SK-N-SH (cell line): Measurements from ENCODE around the gene SOX13. TPM values are rescaled to one million over a fixed set of nuclear protein-coding genes. Genes with fewer than 3 reads are reported as not detected.

Source experiments
- CTCF ChIA-PET: fragments of 300-600, 350-600 bp; formaldehyde crosslinking; extraction: SDS; loops from one replicate; lab custom pipeline; 2021; lab: Yijun Ruan, JAX
- POLR2A ChIA-PET: fragments of 350-600 bp; sonication (Branson Sonifier 250); formaldehyde crosslinking; extraction: SDS; loops from one replicate; lab custom pipeline; 2020; ENCODE audit warnings: antibody characterized with exemption, inconsistent platforms; lab: Yijun Ruan, JAX
- DNase-seq: peaks from one replicate; pipeline ENCODE4 v3.0.0; 2012
- H2AFZ ChIP-seq: fragments of 200-600 bp; sonication (generic); 2 replicates; pipeline ENCODE4 v1.8.1; 2016; ENCODE audit warnings: antibody characterized with exemption, mild to moderate bottlenecking, low read depth
- H3F3A ChIP-seq: fragments of 200-600 bp; sonication (generic); replicated peaks from 2 replicates; pipeline ENCODE3; 2016; ENCODE audit warnings: antibody characterized with exemption, mild to moderate bottlenecking; ENCODE audit not compliant: insufficient read depth
- H3K27ac ChIP-seq, 2 experiments: fragments of 200-500 bp in 1 of 2; fragments of 200-600 bp in 1 of 2; sonication (Bioruptor generic) in 1 of 2; sonication (generic), shearing (Covaris generic) in 1 of 2; 2 replicates each; pipeline versions ENCODE4 v1.5.1 to v1.6.1; 2014 to 2016; ENCODE audit warnings: low read depth in 2 of 2, inconsistent platforms in 1 of 2, low read length in 1 of 2, mild to moderate bottlenecking in 1 of 2, mixed read lengths in 1 of 2
- H3K27me3 ChIP-seq: fragments of 200-600 bp; sonication (generic), shearing (Covaris generic); 2 replicates; pipeline ENCODE4 v1.6.1; 2016; ENCODE audit warnings: mixed run types; ENCODE audit not compliant: insufficient read depth
- H3K36me3 ChIP-seq, 2 experiments: fragments of 200-500 bp in 1 of 2; fragments of 200-600 bp in 1 of 2; sonication (Bioruptor generic) in 1 of 2; sonication (generic) in 1 of 2; replicated peaks in 1 of 2; 2 replicates each; pipeline versions ENCODE3 to v1.5.1; 2014 to 2016; ENCODE audit warnings: low read length in 1 of 2, mild to moderate bottlenecking in 1 of 2; ENCODE audit not compliant: insufficient read depth in 2 of 2, control insufficient read depth in 1 of 2
- H3K4me1 ChIP-seq, 2 experiments: fragments of 200-500 bp in 1 of 2; fragments of 200-600 bp in 1 of 2; sonication (Bioruptor generic) in 1 of 2; sonication (generic), shearing (Covaris generic) in 1 of 2; 2 replicates each; pipeline versions ENCODE4 v1.5.1 to v1.6.1; 2014 to 2016; ENCODE audit warnings: low read depth in 1 of 2, low read length in 1 of 2, mixed run types in 1 of 2; ENCODE audit not compliant: insufficient read depth in 2 of 2, control insufficient read depth in 1 of 2
- H3K4me2 ChIP-seq: fragments of 200-600 bp; sonication (generic), shearing (Covaris generic); 2 replicates; pipeline ENCODE4 v1.6.1; 2017; ENCODE audit warnings: mixed run types
- H3K4me3 ChIP-seq, 2 experiments: fragments of 200-500 bp in 1 of 2; fragments of 200-600 bp in 1 of 2; sonication (Bioruptor generic) in 1 of 2; sonication (generic), shearing (Covaris generic) in 1 of 2; 2 replicates each; pipeline versions ENCODE4 v1.5.1 to v1.8.1; 2014 to 2016; ENCODE audit warnings: low read depth in 2 of 2, inconsistent platforms in 1 of 2, low read length in 1 of 2, mild to moderate bottlenecking in 1 of 2, mixed read lengths in 1 of 2, moderate library complexity in 1 of 2
- H3K79me2 ChIP-seq: fragments of 200-600 bp; sonication (generic); 2 replicates; pipeline ENCODE4 v1.8.1; 2017; ENCODE audit warnings: mild to moderate bottlenecking; ENCODE audit not compliant: insufficient read depth
- H3K9ac ChIP-seq: fragments of 200-600 bp; sonication (generic); 2 replicates; pipeline ENCODE4 v1.6.1; 2017; ENCODE audit warnings: mixed run types
- H3K9me2 ChIP-seq: fragments of 200-600 bp; sonication (generic); 2 replicates; pipeline ENCODE4 v1.6.1; 2017; ENCODE audit warnings: mixed run types
- H3K9me3 ChIP-seq: fragments of 200-600 bp; sonication (generic); 2 replicates; pipeline ENCODE4 v1.6.1; 2017; ENCODE audit warnings: mixed run types, mild to moderate bottlenecking, moderate library complexity
- H4K20me1 ChIP-seq: fragments of 200-600 bp; sonication (generic); 2 replicates; pipeline ENCODE4 v1.6.1; 2017; ENCODE audit warnings: mild to moderate bottlenecking, mixed run types; ENCODE audit not compliant: insufficient read depth
- CTCF ChIP-seq: fragments of 200-600 bp; sonication (generic); IDR thresholded peaks from 2 replicates; pipeline ENCODE4 v1.6.1; 2017; ENCODE audit warnings: antibody characterized with exemption, mild to moderate bottlenecking, moderate library complexity
- EP300 ChIP-seq, 2 experiments: IDR thresholded peaks; 2 replicates each; pipeline versions ENCODE4 v1.4.0 to v1.6.1; 2012; ENCODE audit warnings: borderline replicate concordance in 1 of 2, low read depth in 1 of 2, low read length in 1 of 2
- FOSL2 ChIP-seq: IDR thresholded peaks from 2 replicates; pipeline ENCODE4 v1.4.0; 2012; ENCODE audit warnings: low read depth, mild to moderate bottlenecking, moderate library complexity, borderline replicate concordance
- FOXJ3 ChIP-seq: sonication (generic); formaldehyde crosslinking; IDR thresholded peaks from 2 replicates; pipeline ENCODE4 v1.5.1; 2020; ENCODE audit warnings: mild to moderate bottlenecking, missing genetic modification reagents
- FOXM1 ChIP-seq: IDR thresholded peaks from 2 replicates; pipeline ENCODE4 v1.4.0; 2012; ENCODE audit warnings: low read depth, mild to moderate bottlenecking
- MEF2A ChIP-seq: IDR thresholded peaks from 2 replicates; pipeline ENCODE4 v1.4.0; 2012; ENCODE audit warnings: low read depth, borderline replicate concordance
- MXI1 ChIP-seq: IDR thresholded peaks from 2 replicates; pipeline ENCODE4 v1.6.1; 2012; ENCODE audit warnings: mild to moderate bottlenecking, low read depth, low read length, improper control_type of control experiment
- NFIC ChIP-seq: IDR thresholded peaks from 2 replicates; pipeline ENCODE4 v1.4.0; 2012; ENCODE audit warnings: borderline replicate concordance
- RAD21 ChIP-seq: IDR thresholded peaks from 2 replicates; pipeline ENCODE4 v1.6.1; 2012; ENCODE audit warnings: mild to moderate bottlenecking, low read length
- RFX5 ChIP-seq: IDR thresholded peaks from 2 replicates; pipeline ENCODE4 v1.6.1; 2012; ENCODE audit warnings: mild to moderate bottlenecking, improper control_type of control experiment, low read length
- RXRA ChIP-seq: IDR thresholded peaks from 2 replicates; pipeline ENCODE4 v1.4.0; 2012; ENCODE audit warnings: low read depth, mild to moderate bottlenecking, borderline replicate concordance
- TAF1 ChIP-seq: IDR thresholded peaks from 2 replicates; pipeline ENCODE4 v1.6.1; 2012; ENCODE audit warnings: low read depth, mild to moderate bottlenecking, low read length, moderate library complexity, borderline replicate concordance
- TCF12 ChIP-seq: IDR thresholded peaks from 2 replicates; pipeline ENCODE4 v1.4.0; 2012
- YY1 ChIP-seq: IDR thresholded peaks from 2 replicates; pipeline ENCODE4 v1.4.0; 2012; ENCODE audit warnings: low read depth, mild to moderate bottlenecking
- WGBS: methylation state at CpG from one replicate; pipeline ENCODE4 v1.1.6; 2017; ENCODE audit warnings: low lambda C conversion rate; 5-methylcytosine and 5-hydroxymethylcytosine counted together
- polyA plus RNA-seq, 3 experiments: library from polyadenylated mRNA; depleted of rRNA; stranded (reverse); fragments of >200 nt; gene quantifications; 2 replicates each; pipeline ENCODE4 v1.2.3, GENCODE V29; 2012
- TF ChIP-seq, protein P1 (sequence below): IDR thresholded peaks from 2 replicates; pipeline ENCODE4 v1.4.0; 2012; ENCODE audit warnings: low read depth, borderline replicate concordance
- TF ChIP-seq, protein P2 (sequence below): IDR thresholded peaks from 2 replicates; pipeline ENCODE4 v1.4.0; 2012; ENCODE audit warnings: low read depth, borderline replicate concordance
- TF ChIP-seq, protein P3 (sequence below): fragments of 150-350 bp; IDR thresholded peaks from 2 replicates; pipeline ENCODE4 v1.6.1; 2016; ENCODE audit warnings: mild to moderate bottlenecking, low read depth, low read length

SOX13 gene
- polyA plus RNA-seq, 1 of the 3 experiments (the other 2 are of a cell fraction), result 10.6 TPM

GRCh38 chr1:204059970-204060369 is 12.9 kb upstream of the SOX13 start:
- no peaks in the 10 kb centered on the region for H3K79me2 ChIP-seq
- no peaks in the 10 kb centered on the region for H3K27me3 ChIP-seq
- POLR2A ChIA-PET, result no interaction called here

GRCh38 chr1:204062106-204062505 is 10.8 kb upstream of the SOX13 start:
- no peaks in the 10 kb centered on the region for H3K9me2 ChIP-seq
- no peaks in the 10 kb centered on the region for H3K79me2 ChIP-seq
- no peaks in the 10 kb centered on the region for H3K27me3 ChIP-seq
- no peak for DNase-seq
- CTCF ChIA-PET, result interaction anchor here (0.9 to 2.7 kb wide), 2 partner anchors 15 to 67 kb away, joined by 3 to 9 read pairs; no protein-coding TSS in a partner anchor
- no peak overlapping the region for H3K4me3 ChIP-seq
- no peak overlapping the region for H3K4me2 ChIP-seq
- TF ChIP-seq RAD21 (no peak), YY1 (no peak), CTCF (no peak), MXI1 (no peak), TCF12 (no peak), MEF2A (no peak), NFIC (no peak), FOXM1 (no peak), RFX5 (no peak)
- TF ChIP-seq, protein P1, sequence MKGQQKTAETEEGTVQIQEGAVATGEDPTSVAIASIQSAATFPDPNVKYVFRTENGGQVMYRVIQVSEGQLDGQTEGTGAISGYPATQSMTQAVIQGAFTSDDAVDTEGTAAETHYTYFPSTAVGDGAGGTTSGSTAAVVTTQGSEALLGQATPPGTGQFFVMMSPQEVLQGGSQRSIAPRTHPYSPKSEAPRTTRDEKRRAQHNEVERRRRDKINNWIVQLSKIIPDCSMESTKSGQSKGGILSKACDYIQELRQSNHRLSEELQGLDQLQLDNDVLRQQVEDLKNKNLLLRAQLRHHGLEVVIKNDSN, result no peak
- TF ChIP-seq, protein P2, sequence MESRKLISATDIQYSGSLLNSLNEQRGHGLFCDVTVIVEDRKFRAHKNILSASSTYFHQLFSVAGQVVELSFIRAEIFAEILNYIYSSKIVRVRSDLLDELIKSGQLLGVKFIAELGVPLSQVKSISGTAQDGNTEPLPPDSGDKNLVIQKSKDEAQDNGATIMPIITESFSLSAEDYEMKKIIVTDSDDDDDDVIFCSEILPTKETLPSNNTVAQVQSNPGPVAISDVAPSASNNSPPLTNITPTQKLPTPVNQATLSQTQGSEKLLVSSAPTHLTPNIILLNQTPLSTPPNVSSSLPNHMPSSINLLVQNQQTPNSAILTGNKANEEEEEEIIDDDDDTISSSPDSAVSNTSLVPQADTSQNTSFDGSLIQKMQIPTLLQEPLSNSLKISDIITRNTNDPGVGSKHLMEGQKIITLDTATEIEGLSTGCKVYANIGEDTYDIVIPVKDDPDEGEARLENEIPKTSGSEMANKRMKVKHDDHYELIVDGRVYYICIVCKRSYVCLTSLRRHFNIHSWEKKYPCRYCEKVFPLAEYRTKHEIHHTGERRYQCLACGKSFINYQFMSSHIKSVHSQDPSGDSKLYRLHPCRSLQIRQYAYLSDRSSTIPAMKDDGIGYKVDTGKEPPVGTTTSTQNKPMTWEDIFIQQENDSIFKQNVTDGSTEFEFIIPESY, result no peak
- H3K4me1 ChIP-seq, result 0 out of 4 replicates have a peak, but pooled peaks cover 0 to 5% of the 10 kb centered on the region in 2 experiments
- H3K9me3 ChIP-seq, result no peaks in the 10 kb centered on the region
- no peak overlapping the region for H3K9ac ChIP-seq
- 52% methylated on average over 2 of the region's 2 CpGs for WGBS
- H2AFZ ChIP-seq, result no peak overlapping the region
- H4K20me1 ChIP-seq, result no peaks in the 10 kb centered on the region
- no peak overlapping the region for H3K27ac ChIP-seq
- H3F3A ChIP-seq, result peaks cover 11% of the 10 kb centered on the region
- H3K36me3 ChIP-seq, result no peaks in the 10 kb centered on the region
- POLR2A ChIA-PET, result interaction anchor here (0.7 kb wide), 1 partner anchor 11 kb away, joined by 3 read pairs; no protein-coding TSS in a partner anchor

More at GRCh38 chr1:204059970-204060369, 12.9 kb upstream of the SOX13 start:
- 0 out of 4 replicates have a peak, but pooled peaks cover 0 to under 1% of the 10 kb centered on the region in 2 experiments for H3K4me1 ChIP-seq
- WGBS, result 96% methylated on average over 7 of the region's 7 CpGs
- no peak overlapping the region for H3K27ac ChIP-seq
- no peak for DNase-seq
- no peaks in the 10 kb centered on the region for H4K20me1 ChIP-seq
- H3F3A ChIP-seq, result peaks cover 12% of the 10 kb centered on the region
- no peaks in the 10 kb centered on the region for H3K9me3 ChIP-seq
- CTCF ChIA-PET, result interaction anchor here (1.2 to 2.7 kb wide), 2 partner anchors 69 to 189 kb away, joined by 4 to 9 read pairs; no protein-coding TSS in a partner anchor
- no peaks in the 10 kb centered on the region for H3K9me2 ChIP-seq
- H2AFZ ChIP-seq, result no peak overlapping the region
- H3K4me3 ChIP-seq, result no peak overlapping the region
- no peak overlapping the region for H3K9ac ChIP-seq
- TF ChIP-seq CTCF, result no peak
- no peak for TF ChIP-seq TAF1
- no peak for TF ChIP-seq FOSL2
- TF ChIP-seq RXRA, result no peak
- no peak for TF ChIP-seq MXI1
- no peak for TF ChIP-seq EP300 (IDR thresholded peaks at IDR 0.05; ENCODE audit: borderline replicate concordance in 1 of 2, low read depth in 1 of 2, low read length in 1 of 2)
- TF ChIP-seq FOXM1, result no peak
- TF ChIP-seq FOXJ3 (CRISPR knock-in tag), result no peak
- TF ChIP-seq, protein P3, sequence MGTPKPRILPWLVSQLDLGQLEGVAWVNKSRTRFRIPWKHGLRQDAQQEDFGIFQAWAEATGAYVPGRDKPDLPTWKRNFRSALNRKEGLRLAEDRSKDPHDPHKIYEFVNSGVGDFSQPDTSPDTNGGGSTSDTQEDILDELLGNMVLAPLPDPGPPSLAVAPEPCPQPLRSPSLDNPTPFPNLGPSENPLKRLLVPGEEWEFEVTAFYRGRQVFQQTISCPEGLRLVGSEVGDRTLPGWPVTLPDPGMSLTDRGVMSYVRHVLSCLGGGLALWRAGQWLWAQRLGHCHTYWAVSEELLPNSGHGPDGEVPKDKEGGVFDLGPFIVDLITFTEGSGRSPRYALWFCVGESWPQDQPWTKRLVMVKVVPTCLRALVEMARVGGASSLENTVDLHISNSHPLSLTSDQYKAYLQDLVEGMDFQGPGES, result no peak
- no peak for TF ChIP-seq TCF12
- TF ChIP-seq, all 33 proteins: peak for 0
- Histone ChIP-seq H3K36me3 (no peaks in the 10 kb centered on the region), H3K4me2 (no peak overlapping the region)
